NCI-H1694 treated with DMSO at 0.1 percent for 48 hours (cell line): Measurements from ENCODE around the gene DTNA.

Experiments used
- DNase-seq: peaks from one replicate; lab custom pipeline; 2025; lab: John Stamatoyannopoulos, UW

The DTNA gene

DNA sequence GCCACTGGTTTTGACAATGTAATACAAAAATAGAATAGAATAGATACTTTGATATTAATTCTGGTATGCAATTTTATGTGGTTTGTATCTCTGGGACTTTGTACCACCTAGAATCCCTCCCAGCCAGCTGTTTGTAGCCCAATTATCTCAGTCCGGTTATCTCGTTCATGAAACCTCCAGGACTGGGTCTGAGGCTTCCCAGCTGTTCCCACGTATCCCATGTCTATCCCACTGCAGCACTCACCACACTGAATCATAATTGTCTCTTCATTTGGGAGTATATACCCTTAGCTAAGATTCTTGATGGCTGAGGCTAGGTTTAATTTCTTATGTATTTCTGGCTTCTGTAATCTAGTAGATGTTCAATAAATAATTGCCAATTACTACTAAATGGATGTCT, 226.7 kb downstream of the DTNA start:
- DNase-seq = no peak

GRCh38 chr18:34938090-34938489, 228.0 kb downstream of the DTNA start:
- DNase-seq = no peak
